Loucy (cell line): ENCODE results near the gene NRG2.

Experiments used
- EZH2phosphoT487 ChIP-seq: fragments of 200-600 bp; IDR thresholded peaks from 2 replicates; pipeline ENCODE4 v1.6.1; 2018; ENCODE audit warnings: antibody characterized with exemption, mild to moderate bottlenecking, moderate library complexity, borderline replicate concordance
- TF ChIP-seq, protein P1 (sequence below): fragments of 200-600 bp; sonication (generic); conservative IDR thresholded peaks from 2 replicates; pipeline ENCODE4 v1.5.1; 2014; ENCODE audit warnings: mild to moderate bottlenecking, antibody characterized with exemption, low read length

DNA sequence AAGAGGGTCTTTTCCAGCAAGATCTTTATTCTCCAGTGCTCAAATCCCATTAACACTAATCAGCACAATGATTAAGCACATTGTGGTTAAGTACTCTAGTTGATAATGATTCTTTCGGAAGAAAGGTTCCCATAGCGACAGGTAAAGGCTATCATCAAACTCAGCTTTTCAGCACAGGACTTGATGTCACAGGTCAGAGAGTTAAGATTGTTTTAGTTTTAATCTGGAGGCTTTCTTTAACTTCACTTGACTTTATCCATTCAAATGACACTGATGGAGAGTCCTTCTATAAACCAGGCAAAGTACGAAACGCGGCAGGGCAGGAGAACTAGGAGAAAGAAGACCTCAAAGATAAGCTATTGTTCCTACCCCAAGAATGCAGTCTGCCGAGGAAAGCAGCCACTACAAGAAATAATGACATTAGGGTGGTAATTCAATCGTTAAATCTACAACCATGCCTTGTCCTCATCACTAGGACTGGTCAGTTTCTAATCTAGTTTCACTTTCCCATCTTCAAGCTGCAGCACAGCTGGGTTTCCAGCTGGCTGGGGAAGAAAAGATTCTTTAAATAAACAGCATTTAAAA lies 4.6 kb downstream of the NRG2 start:
- TF ChIP-seq, protein P1, sequence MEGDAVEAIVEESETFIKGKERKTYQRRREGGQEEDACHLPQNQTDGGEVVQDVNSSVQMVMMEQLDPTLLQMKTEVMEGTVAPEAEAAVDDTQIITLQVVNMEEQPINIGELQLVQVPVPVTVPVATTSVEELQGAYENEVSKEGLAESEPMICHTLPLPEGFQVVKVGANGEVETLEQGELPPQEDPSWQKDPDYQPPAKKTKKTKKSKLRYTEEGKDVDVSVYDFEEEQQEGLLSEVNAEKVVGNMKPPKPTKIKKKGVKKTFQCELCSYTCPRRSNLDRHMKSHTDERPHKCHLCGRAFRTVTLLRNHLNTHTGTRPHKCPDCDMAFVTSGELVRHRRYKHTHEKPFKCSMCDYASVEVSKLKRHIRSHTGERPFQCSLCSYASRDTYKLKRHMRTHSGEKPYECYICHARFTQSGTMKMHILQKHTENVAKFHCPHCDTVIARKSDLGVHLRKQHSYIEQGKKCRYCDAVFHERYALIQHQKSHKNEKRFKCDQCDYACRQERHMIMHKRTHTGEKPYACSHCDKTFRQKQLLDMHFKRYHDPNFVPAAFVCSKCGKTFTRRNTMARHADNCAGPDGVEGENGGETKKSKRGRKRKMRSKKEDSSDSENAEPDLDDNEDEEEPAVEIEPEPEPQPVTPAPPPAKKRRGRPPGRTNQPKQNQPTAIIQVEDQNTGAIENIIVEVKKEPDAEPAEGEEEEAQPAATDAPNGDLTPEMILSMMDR: no peak
- no peak for TF ChIP-seq EZH2phosphoT487
